ENCODE results near the gene GNG11.
A peak's percentile ranks its signal among the peaks of the same experiment; 100 is the strongest.
"Not testable (repeated sequence)": the region's sequence is repeated elsewhere in the genome, so short reads cannot be mapped to it uniquely, and the experiment has no call there.

The GNG11 gene

DNA sequence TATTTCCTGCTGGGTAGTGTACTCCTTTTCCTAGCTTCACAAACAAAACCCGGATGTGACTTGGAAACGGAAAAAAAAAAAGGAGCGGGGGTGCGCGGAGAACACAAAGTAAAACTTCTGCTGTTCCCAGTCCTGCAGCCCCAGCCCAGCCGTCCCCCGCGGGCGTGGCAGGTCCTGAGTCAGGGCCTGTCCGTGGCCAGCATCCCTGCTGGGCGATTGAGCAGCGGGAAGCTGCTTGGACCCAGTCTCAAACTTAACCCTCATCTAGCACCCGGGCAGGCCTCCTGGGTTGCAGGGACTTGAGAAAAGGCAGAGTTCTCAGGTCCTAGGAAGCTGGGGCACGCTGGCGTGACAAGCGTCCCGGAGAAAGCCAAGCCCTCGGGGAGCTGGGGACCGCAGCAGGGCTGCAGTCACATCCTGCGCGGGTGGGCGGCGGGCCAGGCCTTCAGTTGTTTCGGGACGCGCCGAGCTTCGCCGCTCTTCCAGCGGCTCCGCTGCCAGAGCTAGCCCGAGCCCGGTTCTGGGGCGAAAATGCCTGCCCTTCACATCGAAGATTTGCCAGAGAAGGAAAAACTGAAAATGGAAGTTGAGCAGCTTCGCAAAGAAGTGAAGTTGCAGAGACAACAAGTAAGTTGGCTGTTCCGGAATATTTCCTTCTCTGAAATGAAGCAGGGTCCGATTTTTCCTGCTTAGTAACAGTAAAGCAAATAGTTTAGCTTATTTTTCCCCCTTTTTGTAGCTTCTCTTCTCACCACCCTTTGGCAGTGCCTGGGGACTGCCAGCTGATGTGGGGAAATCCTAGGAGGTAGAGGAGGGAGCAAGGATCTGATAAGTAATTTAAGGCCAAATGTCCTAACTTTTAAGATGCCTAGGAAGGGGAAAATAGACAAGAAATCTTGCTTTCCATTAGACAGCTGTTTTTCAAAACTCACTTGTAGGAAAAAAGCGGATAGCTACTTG, at the start of gene GNG11:
Gene GNG11, plus strand, starts transcription at position 129 of the 960 bp plus-strand sequence. Its CDS starts 403 bp downstream, at position 532.
- DNase-seq (ENCODE audit: low read depth in 2 of 2), result peak in 1 of 2 experiments; percentile 15

- no peak for DNase-seq (ENCODE audit: low read depth in 2 of 2)
These were observed 47.4 kb upstream of the GNG11 start for GRCh38 chr7:93873998-93874574.

GRCh38 chr7:93877742-93878141, 43.8 kb upstream of the GNG11 start:
- DNase-seq (ENCODE audit: low read depth in 2 of 2), result no peak

DNA sequence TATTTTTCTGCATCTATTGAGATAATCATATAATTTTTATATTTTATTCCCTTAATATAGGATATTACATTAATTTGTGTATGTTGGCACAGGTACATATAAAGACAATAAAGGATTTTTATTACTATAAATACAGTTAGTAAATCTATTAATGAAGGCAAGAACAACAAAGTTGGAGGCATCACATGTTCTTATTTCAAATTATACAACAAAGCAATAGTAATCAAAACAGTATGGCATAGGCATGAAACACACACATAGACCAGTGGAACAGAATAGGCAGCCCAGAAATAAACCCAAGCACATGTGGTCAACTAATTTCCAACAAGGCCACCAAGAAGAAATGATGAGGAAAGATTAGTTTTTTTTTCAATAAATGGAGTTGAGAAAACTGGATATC, 42.2 kb upstream of the GNG11 start:
- DNase-seq (ENCODE audit: low read depth in 2 of 2), result no peak

DNA sequence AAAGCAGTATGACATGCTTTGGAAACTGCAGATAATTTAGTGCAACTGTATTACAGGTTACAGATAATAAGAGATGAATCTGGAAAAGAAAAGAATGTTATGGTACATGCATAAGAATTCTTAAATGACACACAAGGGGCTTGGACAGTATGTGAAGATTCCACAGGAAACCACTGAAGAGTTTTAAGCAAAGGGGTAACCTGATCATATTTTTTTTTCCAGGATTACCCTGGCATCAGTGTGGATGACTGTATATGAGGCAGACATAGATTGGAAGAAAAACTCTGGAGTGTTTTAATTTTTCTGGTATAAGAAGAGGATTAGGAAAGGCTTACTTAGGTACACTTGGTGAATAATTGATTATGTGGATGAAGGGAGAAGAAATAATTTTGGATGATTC, 39.1 kb upstream of the GNG11 start:
- DNase-seq (ENCODE audit: low read depth in 2 of 2), result no peak

DNA sequence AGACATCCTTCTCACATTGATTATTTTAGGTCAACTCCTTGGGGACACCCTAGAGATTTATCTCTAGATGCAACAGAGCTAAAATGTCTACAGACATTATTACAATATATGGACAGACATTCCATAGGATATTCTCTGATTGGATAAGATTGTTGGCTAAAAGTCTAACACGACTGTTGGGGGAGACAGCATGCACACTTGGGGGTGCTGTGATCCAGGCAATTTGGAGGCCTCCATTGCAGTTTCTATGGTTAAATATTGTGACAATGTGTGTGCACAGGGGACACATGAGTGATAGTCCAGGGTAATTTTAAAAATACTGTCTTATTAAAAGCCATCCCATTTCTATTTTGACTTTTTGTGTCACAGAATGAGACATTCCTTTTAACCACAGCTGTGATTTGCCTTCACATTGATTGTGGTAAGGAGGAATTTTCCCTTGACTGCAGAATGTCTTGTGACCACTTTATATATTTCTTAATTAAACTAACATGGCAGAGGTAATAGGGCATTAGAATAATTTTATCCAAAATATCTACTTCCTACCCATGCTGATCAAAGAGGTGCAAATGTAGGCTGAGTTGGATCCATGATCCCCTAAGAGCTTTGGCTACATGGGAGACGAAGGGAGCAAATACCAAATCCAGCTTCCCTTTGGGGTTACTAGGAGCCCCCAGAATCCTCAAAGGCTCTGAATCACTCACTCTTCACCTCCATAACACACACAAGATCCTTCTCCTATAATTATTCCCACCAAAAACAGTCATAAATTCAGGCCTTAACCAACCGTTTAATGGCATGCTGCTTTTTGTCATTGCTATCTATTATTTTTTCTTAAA, 38.2 kb upstream of the GNG11 start:
- DNase-seq (ENCODE audit: low read depth in 2 of 2), result no peak

DNA sequence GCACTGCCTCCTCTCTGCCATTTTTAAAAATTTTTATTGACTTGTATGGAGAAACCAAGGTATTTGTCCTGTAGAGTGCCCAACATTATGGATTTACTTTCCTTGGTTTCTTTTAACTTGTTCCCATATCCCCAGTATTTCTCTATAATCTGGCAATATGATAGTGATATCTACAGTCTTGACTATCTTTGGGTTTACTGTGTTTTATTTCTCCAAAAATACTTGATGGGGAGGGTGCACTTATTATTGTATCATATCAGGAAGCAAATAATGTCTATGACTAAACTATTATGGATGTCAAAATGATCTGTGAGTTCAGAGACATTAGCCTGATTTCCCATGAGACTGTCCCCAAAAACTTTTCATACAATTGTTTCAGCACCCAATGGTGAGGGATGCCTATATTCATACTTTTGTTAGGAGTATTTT, 37.6 kb upstream of the GNG11 start:
- no peak for DNase-seq (ENCODE audit: low read depth in 2 of 2)

DNA sequence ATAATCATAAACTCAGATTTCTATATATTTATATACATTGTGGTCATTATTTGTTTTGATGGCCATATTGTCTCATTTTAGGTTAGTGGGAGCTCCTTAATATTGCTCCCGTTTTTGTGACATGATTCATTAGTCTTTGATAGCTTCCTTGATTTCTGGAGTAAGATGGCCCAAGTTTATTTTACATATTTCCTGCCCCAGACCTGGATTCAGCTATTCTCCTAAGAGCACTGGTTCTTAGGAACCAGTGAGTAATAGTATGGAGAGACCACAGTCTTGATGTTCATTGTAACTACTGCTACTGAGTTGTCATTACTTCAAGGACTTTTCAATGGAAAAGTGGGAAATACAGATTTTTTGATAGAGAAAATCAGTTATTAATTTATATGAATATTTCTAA, 37.0 kb upstream of the GNG11 start:
- DNase-seq (ENCODE audit: low read depth in 2 of 2), result no peak

GRCh38 chr7:93889261-93889660, 32.3 kb upstream of the GNG11 start:
- DNase-seq (ENCODE audit: low read depth in 2 of 2), result no peak

- DNase-seq (ENCODE audit: low read depth in 2 of 2), result no peak
These were observed 31.5 kb upstream of the GNG11 start for GRCh38 chr7:93890041-93890463.

DNA sequence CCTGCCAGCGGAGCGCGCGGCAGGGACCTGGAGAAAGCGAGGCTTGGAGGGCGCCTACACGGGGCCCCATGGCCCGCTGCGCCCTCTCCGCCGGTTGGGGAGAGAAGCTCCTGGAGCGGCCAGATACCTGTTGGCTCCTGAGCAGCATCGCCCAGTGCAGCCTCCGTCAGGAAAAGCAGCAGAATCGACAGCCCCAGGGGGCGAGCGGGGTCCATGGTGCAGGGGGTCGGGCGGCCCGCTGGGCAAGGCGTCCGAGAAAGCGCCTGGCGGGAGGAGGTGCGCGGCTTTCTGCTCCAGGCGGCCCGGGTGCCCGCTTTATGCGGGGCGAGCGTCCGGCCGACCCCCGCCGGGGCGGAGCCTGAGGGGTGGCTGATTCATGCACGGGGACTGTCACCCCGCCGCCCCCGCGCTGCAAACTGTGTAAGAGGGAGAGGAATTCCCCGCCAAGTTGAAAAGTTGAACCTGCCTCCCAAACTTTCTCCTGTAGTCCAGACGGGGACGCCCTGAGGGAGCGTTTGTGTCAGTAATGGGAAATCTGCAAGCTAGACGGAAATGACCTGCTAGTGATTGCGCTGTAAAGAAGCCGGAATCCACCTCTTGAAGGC, 31.0 kb upstream of the GNG11 start, which contains the start of gene TFPI2:
Gene TFPI2, minus strand, starts transcription at position 290 of the 605 bp plus-strand sequence. Its CDS starts 75 bp downstream, at position 215.
- DNase-seq (ENCODE audit: low read depth in 2 of 2), result no peak

DNA sequence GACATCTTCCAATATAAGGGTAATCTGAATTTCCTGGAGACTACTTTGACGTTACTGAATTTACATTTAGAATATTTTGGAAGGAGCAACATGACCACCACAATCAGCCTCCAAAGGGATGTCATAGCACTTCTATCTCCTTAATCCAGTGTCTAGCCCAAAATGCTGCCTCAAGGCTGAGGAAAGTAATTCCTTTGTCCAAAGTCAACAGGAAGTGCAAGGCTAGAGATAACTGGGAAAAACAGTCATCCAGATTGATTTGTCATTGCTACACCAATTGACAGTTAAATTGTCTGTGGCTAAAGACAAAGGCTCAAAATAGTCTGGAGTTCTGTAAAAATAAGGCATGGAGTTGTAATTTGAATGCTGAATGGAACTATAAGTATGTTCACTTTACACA, 27.1 kb upstream of the GNG11 start:
- no peak for DNase-seq (ENCODE audit: low read depth in 2 of 2)

DNA sequence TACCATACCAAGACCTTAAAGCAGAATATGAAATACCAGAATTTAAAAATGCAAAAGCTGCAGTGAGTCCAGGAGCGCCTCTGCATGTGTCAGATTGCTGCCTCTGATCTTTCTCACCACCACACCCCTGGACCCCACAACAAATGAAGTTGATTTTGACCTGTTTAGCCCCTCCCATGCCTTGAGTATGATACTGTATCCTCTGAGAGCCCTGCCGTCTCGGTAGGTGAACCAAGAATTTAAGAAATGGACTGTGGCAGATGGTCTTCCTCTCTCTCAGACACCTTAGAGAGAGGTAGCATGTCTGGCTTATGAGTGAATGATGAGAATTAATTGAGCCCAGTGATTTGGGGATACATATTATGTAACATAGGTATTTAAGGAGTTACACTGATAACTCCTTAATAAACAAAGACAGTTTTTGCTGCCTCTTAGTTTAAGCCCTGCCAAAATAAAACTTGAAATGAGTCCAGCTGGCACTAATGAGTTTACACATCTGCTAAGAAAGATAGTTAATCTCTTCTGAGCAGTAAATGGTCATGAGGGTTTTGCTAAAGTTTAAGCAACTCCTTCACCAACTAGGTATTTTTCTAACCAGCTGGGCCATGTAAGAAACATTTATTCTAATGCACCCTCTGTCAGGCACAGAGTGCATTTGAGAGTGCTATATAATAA, 26.4 kb upstream of the GNG11 start:
- no peak for DNase-seq (ENCODE audit: low read depth in 2 of 2)

GRCh38 chr7:93895859-93896600, 25.5 kb upstream of the GNG11 start:
- no peak for DNase-seq (ENCODE audit: low read depth in 2 of 2)

- no peak for DNase-seq (ENCODE audit: low read depth in 2 of 2)
These were observed 23.9 kb upstream of the GNG11 start for GRCh38 chr7:93897680-93898079.

DNA sequence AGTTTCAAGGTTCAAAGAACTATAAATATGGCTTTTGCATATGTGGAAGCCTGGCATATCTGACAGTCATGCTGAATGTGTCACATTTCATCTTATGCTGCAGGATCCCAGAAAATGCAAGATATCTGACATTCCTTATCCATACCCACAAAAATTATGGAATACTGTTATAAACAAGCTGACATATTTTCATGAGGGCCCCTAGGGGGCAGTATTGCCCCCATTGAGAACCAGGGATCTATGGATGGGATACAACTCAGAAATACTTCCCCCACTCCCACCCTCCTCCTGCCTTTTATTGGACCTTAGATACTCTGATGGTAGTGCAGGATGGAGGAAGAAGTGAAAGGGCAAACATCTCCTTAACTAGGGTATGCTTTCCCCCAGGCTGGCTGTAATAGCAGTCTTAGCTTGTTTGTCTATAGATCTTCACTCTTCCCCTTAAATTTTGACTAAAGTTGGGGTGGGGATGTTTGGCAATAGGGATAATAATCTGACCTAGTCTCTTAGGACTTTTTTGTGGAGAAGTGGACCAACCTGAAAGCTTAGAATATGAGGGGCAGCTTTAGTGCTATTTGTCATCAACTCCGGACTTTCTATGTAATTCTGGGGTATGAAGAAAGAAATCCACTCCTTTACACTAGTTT, 18.6 kb upstream of the GNG11 start:
- DNase-seq (ENCODE audit: low read depth in 2 of 2), result no peak

- no peak for DNase-seq (ENCODE audit: low read depth in 2 of 2)
These were observed 15.3 kb upstream of the GNG11 start, which contains the start of gene GNGT1 for GRCh38 chr7:93906267-93906666. Gene GNGT1 (plus strand): TSS chr7:93906567. CDS start chr7:93906747, 180 bp downstream.

- no peak for DNase-seq (ENCODE audit: low read depth in 2 of 2)
These were observed 11.2 kb upstream of the GNG11 start for GRCh38 chr7:93910076-93910994.

GRCh38 chr7:93911242-93911641, 10.3 kb upstream of the GNG11 start:
- not testable (repeated sequence) for DNase-seq (ENCODE audit: low read depth in 2 of 2)
